ENCODE results near the gene MYCBPAP. TPM values are rescaled to one million over a fixed set of nuclear protein-coding genes. Genes with fewer than 3 reads are reported as not detected.

MYCBPAP gene
- total RNA-seq, 3 donors from 2014 or later: 0.66 to 1.9 (median 1.3) TPM

DNA sequence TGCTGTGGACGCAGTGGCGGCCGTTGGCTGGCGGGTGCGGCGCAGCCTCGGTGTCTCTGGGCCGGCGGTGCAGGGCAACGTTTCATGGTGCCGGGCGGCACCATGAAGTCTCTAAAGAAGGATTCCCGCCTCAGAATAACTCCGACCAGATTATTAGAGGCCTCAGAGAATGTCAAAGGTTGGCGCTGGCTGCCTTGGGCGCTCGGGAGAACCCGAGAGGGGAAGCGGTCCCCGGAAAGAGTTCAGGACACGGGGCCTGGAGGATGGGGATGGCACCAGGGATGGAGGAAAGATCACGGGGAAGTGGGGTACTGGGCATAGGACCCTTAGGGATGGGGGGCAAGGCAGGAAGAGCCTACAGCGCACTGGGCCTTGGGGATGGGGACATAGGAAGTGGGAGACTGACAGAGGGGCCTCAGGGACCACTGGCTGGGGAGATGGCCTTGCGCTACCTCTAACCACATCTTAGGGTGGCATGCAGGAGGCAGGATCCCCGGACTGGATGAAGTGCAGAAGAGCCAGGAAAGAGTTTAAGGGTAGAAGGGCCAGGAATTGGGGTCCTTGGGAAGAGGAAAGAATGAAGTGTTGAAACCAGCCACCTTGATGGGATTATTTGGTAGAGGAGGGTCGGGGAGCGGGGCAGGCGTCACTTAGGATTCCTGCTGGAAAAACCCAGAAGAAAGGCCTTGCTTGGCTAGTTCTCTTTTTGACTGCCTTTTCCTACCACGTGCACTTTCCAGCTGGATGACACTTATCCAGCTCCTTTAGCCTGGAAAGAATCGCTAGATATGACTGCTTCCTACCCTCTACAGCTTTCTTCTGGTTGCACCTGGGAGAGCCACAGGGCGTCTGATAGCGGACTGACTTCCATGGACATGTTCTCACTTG is 578 bp downstream of the MYCBPAP start:
- no peaks in the 10 kb centered on the region for H3K27me3 ChIP-seq
- DNase-seq (ENCODE audit: low spot score in 2 of 2): no peak
- H3K27ac ChIP-seq: peak overlapping the region; percentile 87 to 93
- no peaks in the 10 kb centered on the region for H3K4me1 ChIP-seq
- H3K4me3 ChIP-seq: peak overlapping the region; percentile 54 to 92 (median 76)
- no peak for TF ChIP-seq POLR2A (IDR thresholded peaks at IDR 0.05)
- TF ChIP-seq POLR2AphosphoS5 (IDR thresholded peaks at IDR 0.05): no peak
- TF ChIP-seq, protein P1, sequence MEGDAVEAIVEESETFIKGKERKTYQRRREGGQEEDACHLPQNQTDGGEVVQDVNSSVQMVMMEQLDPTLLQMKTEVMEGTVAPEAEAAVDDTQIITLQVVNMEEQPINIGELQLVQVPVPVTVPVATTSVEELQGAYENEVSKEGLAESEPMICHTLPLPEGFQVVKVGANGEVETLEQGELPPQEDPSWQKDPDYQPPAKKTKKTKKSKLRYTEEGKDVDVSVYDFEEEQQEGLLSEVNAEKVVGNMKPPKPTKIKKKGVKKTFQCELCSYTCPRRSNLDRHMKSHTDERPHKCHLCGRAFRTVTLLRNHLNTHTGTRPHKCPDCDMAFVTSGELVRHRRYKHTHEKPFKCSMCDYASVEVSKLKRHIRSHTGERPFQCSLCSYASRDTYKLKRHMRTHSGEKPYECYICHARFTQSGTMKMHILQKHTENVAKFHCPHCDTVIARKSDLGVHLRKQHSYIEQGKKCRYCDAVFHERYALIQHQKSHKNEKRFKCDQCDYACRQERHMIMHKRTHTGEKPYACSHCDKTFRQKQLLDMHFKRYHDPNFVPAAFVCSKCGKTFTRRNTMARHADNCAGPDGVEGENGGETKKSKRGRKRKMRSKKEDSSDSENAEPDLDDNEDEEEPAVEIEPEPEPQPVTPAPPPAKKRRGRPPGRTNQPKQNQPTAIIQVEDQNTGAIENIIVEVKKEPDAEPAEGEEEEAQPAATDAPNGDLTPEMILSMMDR (IDR thresholded peaks at IDR 0.05): no peak
- intact Hi-C loops (cut with DNase I; ENCODE audit: low total_unique reads): no loop called here
- no peaks in the 10 kb centered on the region for H3K9me3 ChIP-seq
- no peaks in the 10 kb centered on the region for H3K36me3 ChIP-seq

DNA sequence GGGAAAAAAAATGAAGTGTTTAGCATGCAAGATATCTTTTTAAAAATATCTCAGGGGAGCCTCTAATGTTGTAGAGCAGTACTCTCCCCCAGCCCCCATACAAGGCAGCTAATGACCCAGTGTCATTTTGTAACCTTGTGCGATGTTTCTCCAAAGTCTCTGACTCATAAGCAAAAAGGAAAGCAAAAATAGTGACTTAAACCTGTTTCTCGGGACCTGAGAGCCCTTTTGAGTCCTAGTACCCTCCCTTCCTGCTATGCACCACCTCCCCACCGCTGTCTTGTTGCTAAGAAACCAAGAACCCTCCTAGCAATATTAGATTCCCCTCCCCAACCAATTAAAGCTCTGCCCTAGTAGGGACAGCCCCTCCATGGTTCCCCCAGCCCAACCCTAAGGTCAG is 2.8 kb downstream of the MYCBPAP start:
- Histone ChIP-seq H3K27me3 (no peaks in the 10 kb centered on the region), H3K4me3 (no peak overlapping the region), H3K4me1 (no peaks in the 10 kb centered on the region), H3K9me3 (no peaks in the 10 kb centered on the region), H3K27ac (peak overlapping the region in 1 of 2 donors; percentile 21), H3K36me3 (no peaks in the 10 kb centered on the region)
- DNase-seq (ENCODE audit: low spot score in 2 of 2): no peak
- intact Hi-C loops (cut with DNase I; ENCODE audit: low total_unique reads): no loop called here
- TF ChIP-seq POLR2A (IDR thresholded peaks at IDR 0.05): no peak

DNA sequence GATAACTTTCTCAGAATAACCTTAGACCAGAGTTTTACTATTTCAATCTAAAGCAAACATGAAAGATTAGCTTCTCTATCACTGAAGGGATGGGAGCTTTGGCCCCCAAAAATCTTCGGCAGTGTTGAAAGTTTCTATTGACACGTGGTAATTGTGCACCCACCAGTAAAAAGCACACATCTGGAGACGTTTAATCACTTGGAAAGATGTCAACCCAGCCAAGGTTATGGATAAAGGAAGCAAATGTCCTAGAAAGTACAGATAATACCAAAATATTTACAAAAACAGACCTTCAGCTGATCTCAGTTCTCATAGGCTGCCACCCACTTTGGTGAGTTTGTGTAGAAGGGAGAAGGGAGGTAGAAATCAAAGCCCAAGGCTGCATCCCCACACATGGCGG is 5.3 kb downstream of the MYCBPAP start:
- no peaks in the 10 kb centered on the region for H3K4me1 ChIP-seq
- intact Hi-C loops (cut with DNase I; ENCODE audit: low total_unique reads): no loop called here
- no peaks in the 10 kb centered on the region for H3K36me3 ChIP-seq
- no peak overlapping the region for H3K4me3 ChIP-seq
- no peak for DNase-seq (ENCODE audit: low spot score in 2 of 2)
- no peaks in the 10 kb centered on the region for H3K9me3 ChIP-seq
- TF ChIP-seq, protein P1 (IDR thresholded peaks at IDR 0.05): no peak
- TF ChIP-seq POLR2A (IDR thresholded peaks at IDR 0.05) (no peak), POLR2AphosphoS5 (IDR thresholded peaks at IDR 0.05) (no peak)
- H3K27ac ChIP-seq: no peak overlapping the region
- H3K27me3 ChIP-seq: no peaks in the 10 kb centered on the region

DNA sequence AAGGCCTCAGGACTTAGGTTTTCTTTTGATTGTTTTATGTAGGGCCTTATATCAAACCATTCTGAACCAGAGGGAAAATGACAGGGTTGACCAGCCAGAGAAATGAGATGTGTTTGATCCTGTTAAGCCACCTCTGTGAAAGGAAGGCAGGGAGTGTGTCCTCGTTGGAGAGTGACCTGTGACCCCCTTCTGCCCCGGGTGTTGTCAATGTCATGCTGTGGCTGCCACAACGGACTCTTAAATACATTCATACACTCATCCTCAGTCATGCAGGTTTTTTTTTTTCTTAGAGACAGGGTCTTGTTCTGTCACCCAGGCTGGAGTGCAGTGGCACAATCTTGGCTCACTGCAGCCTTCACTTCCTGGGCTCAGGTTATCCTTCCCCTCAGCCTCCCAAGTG is 6.1 kb downstream of the MYCBPAP start:
- no peak for DNase-seq (ENCODE audit: low spot score in 2 of 2)
- TF ChIP-seq, protein P1 (IDR thresholded peaks at IDR 0.05): no peak
- no peak for TF ChIP-seq POLR2AphosphoS5 (IDR thresholded peaks at IDR 0.05)
- no peak for TF ChIP-seq POLR2A (IDR thresholded peaks at IDR 0.05)
- no peaks in the 10 kb centered on the region for H3K4me1 ChIP-seq
- H3K27ac ChIP-seq: peak overlapping the region; percentile 49 to 55
- intact Hi-C loops (cut with DNase I; ENCODE audit: low total_unique reads): no loop called here
- H3K9me3 ChIP-seq: no peaks in the 10 kb centered on the region
- H3K4me3 ChIP-seq: no peak overlapping the region
- H3K27me3 ChIP-seq: no peaks in the 10 kb centered on the region
- no peaks in the 10 kb centered on the region for H3K36me3 ChIP-seq

DNA sequence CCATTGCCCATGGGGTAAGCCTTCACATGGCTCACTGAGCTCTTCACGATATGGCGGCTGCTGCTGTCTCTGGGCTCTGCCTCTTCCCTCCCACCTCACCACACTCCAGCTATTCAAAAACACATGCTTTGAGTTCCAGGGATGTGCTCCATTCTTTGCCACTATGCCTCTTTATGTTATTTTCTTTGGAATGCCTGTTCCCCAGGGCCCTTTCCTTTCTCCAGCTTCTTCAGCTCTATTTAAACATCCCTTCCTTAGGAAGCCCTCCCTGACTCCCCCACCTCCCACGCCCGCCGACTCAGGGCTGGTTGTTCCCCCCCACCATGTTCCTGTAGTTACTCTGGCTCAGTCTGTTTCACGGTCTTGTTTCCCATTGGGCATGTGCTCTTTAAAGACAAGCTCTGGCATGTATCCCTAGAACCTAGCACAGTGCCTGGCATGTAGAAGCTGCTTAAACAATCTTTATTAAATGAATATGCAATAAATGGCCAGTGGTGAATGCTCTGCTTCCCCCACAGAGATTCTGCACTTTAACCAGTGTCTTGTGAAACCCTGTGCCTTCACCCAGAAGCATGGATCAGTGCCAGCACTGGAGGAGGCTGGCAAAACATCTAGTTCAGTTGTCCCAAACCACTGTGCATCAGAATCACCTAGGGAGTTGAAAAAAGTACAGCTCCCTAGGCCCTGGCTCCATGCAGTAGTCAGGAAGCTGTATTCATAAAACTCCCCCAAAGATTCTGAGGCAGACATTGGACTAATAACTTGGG is 6.9 kb downstream of the MYCBPAP start:
- Histone ChIP-seq H3K4me1 (no peaks in the 10 kb centered on the region), H3K4me3 (no peak overlapping the region), H3K9me3 (no peaks in the 10 kb centered on the region), H3K36me3 (no peaks in the 10 kb centered on the region), H3K27me3 (no peaks in the 10 kb centered on the region), H3K27ac (peak overlapping the region; percentile 49 to 55)
- peak in 1 of 2 donors; percentile 85 for DNase-seq (ENCODE audit: low spot score in 2 of 2)
- no peak for TF ChIP-seq POLR2A (IDR thresholded peaks at IDR 0.05)
- no peak for TF ChIP-seq POLR2AphosphoS5 (IDR thresholded peaks at IDR 0.05)
- TF ChIP-seq, protein P1 (IDR thresholded peaks at IDR 0.05): no peak
- intact Hi-C loops (cut with DNase I; ENCODE audit: low total_unique reads): no loop called here
